ENCODE results near the gene SEL1L3.

DNA sequence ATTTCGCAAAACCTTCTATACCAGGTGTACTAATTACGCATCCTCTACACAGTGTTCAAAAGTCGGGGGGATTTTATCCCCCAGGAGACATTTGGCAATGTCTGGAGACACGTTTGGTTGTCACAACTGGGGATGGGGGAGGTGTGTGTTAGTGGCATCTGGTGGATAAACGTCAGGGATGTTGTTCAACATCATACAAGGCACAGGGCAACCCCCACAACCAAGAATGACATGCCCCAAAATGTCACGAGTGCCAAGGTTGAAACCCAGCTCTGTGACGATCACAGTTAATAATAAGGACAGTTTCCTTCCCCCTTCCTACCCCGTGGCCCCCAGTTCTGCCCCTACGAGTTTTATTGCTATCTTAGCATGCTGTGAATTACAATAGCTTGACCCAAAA is 15.9 kb upstream of the SEL1L3 start:
- TF ChIP-seq, protein P1, sequence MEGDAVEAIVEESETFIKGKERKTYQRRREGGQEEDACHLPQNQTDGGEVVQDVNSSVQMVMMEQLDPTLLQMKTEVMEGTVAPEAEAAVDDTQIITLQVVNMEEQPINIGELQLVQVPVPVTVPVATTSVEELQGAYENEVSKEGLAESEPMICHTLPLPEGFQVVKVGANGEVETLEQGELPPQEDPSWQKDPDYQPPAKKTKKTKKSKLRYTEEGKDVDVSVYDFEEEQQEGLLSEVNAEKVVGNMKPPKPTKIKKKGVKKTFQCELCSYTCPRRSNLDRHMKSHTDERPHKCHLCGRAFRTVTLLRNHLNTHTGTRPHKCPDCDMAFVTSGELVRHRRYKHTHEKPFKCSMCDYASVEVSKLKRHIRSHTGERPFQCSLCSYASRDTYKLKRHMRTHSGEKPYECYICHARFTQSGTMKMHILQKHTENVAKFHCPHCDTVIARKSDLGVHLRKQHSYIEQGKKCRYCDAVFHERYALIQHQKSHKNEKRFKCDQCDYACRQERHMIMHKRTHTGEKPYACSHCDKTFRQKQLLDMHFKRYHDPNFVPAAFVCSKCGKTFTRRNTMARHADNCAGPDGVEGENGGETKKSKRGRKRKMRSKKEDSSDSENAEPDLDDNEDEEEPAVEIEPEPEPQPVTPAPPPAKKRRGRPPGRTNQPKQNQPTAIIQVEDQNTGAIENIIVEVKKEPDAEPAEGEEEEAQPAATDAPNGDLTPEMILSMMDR (IDR thresholded peaks at IDR 0.05; ENCODE audit: borderline replicate concordance, extremely low read depth, low read length, poor library complexity, severe bottlenecking) = no peak
- no peak for TF ChIP-seq EZH2 (IDR thresholded peaks at IDR 0.05; ENCODE audit: borderline replicate concordance, low read depth, low read length, severe bottlenecking)
